HG02943 (cell line): ENCODE measurements around the gene GTF2H3.

Experiments
- ATAC-seq: cut with Tn5 transposase; IDR thresholded peaks from one replicate; pipeline ENCODE4 v1.9.1; 2021; ENCODE audit warnings: mild to moderate bottlenecking, low read depth, moderate library complexity; ENCODE audit not compliant: unreplicated experiment

Gene GTF2H3

GRCh38 chr12:123696646-123697045 lies 63.0 kb downstream of the GTF2H3 start:
- no peak for ATAC-seq

- no peak for ATAC-seq
Measured at GRCh38 chr12:123705935-123706334, 72.3 kb downstream of the GTF2H3 start.

- ATAC-seq: no peak
Measured at GRCh38 chr12:123707466-123707865, 73.8 kb downstream of the GTF2H3 start.
